IMR-90 (cell line): ENCODE measurements around the gene NEURL1. TPM values are rescaled to one million over a fixed set of nuclear protein-coding genes. Genes with fewer than 3 reads are reported as not detected.

Experiments
- ATAC-seq: fragments of 200-7000 bp; cut with Tn5 transposase; 2 replicates; pipeline ENCODE4 v1.9.1; 2020; ENCODE audit warnings: low read depth, mild to moderate bottlenecking, moderate library complexity
- BruUV-seq: library from RNA; stranded (reverse); fragments of 400-500 nt; replicated peaks from 2 replicates; lab custom pipeline; 2021; lab: Mats Ljungman, UMichigan
- CTCF ChIA-PET: fragments of 300-600 bp; formaldehyde crosslinking; extraction: SDS; loops from one replicate; lab custom pipeline; 2021; ENCODE audit warnings: antibody characterized with exemption; lab: Yijun Ruan, JAX
- POLR2A ChIA-PET: fragments of 300-600 bp; sonication (Branson Sonifier 250); formaldehyde crosslinking; loops from one replicate; lab custom pipeline; 2022; ENCODE audit warnings: antibody characterized with exemption; ENCODE audit not compliant: unreplicated experiment; lab: Charles Lee
- DNase-seq: peaks from one replicate; pipeline ENCODE4 v3.0.0; 2013
- H2AFZ ChIP-seq: replicated peaks from 2 replicates; pipeline ENCODE3; 2013; ENCODE audit warnings: low read length, mild to moderate bottlenecking; ENCODE audit not compliant: poor library complexity
- H2AK5ac ChIP-seq: 2 replicates; pipeline ENCODE4 v1.6.1; 2013; ENCODE audit warnings: low read depth, low read length, inconsistent platforms
- H2AK9ac ChIP-seq: replicated peaks from 2 replicates; pipeline ENCODE3; 2013; ENCODE audit warnings: mild to moderate bottlenecking, low read depth, low read length, moderate library complexity; ENCODE audit not compliant: poor library complexity
- H2BK120ac ChIP-seq: 2 replicates; pipeline ENCODE4 v1.6.1; 2013; ENCODE audit warnings: low read depth, low read length, inconsistent platforms
- H2BK15ac ChIP-seq: 3 replicates; pipeline ENCODE4 v1.6.1; 2013; ENCODE audit warnings: low read depth, low read length, inconsistent platforms
- H2BK20ac ChIP-seq: 2 replicates; pipeline ENCODE4 v1.6.1; 2013; ENCODE audit warnings: low read depth, mild to moderate bottlenecking, inconsistent platforms, low read length, moderate library complexity
- H2BK5ac ChIP-seq: 2 replicates; pipeline ENCODE4 v1.6.1; 2013; ENCODE audit warnings: mild to moderate bottlenecking, low read depth, low read length, inconsistent platforms; ENCODE audit not compliant: poor library complexity, severe bottlenecking
- H3K14ac ChIP-seq: replicated peaks from 2 replicates; pipeline ENCODE4 v1.6.1; 2013; ENCODE audit warnings: low read depth, low read length, inconsistent platforms
- H3K18ac ChIP-seq: 2 replicates; pipeline ENCODE4 v1.6.1; 2013; ENCODE audit warnings: low read depth, low read length, control low read depth
- H3K23ac ChIP-seq: 2 replicates; pipeline ENCODE4 v1.6.1; 2013; ENCODE audit warnings: low read depth, low read length, inconsistent platforms
- H3K27ac ChIP-seq: 2 replicates; pipeline ENCODE4 v1.5.1; 2013; ENCODE audit warnings: mild to moderate bottlenecking, control low read depth, low read length; ENCODE audit not compliant: insufficient read depth
- H3K27me3 ChIP-seq: 2 replicates; pipeline ENCODE4 v1.6.1; 2013; ENCODE audit warnings: low read length; ENCODE audit not compliant: control insufficient read depth, insufficient read depth
- H3K36me3 ChIP-seq: 2 replicates; pipeline ENCODE4 v1.6.1; 2013; ENCODE audit warnings: low read length, mixed read lengths; ENCODE audit not compliant: control insufficient read depth, insufficient read depth
- H3K4ac ChIP-seq: 2 replicates; pipeline ENCODE4 v1.6.1; 2013; ENCODE audit warnings: low read depth, low read length, inconsistent platforms
- H3K4me1 ChIP-seq: 2 replicates; pipeline ENCODE4 v1.6.1; 2013; ENCODE audit warnings: low read length, mixed read lengths; ENCODE audit not compliant: control insufficient read depth, insufficient read depth
- H3K4me2 ChIP-seq: 2 replicates; pipeline ENCODE4 v1.6.1; 2013; ENCODE audit warnings: low read depth, mild to moderate bottlenecking, control low read depth, low read length, moderate library complexity
- H3K4me3 ChIP-seq: 2 replicates; pipeline ENCODE4 v1.5.1; 2013; ENCODE audit warnings: low read depth, mild to moderate bottlenecking, control low read depth, low read length, moderate library complexity; ENCODE audit not compliant: insufficient read depth
- H3K56ac ChIP-seq: 2 replicates; pipeline ENCODE4 v1.6.1; 2013; ENCODE audit warnings: low read length, inconsistent platforms; ENCODE audit not compliant: insufficient read depth; ENCODE audit errors: extremely low read depth
- H3K79me1 ChIP-seq, 2 experiments: 2 replicates each; pipeline ENCODE4 v1.6.1; 2013; ENCODE audit warnings: low read length in 2 of 2, inconsistent platforms in 1 of 2, low read depth in 1 of 2
- H3K9ac ChIP-seq: 2 replicates; pipeline ENCODE4 v1.6.1; 2013; ENCODE audit warnings: low read depth, low read length, control low read depth
- H3K9me1 ChIP-seq: 2 replicates; pipeline ENCODE4 v1.6.1; 2013; ENCODE audit warnings: low read length, inconsistent platforms; ENCODE audit not compliant: insufficient read depth
- H3K9me3 ChIP-seq: 2 replicates; pipeline ENCODE4 v1.6.1; 2013; ENCODE audit warnings: low read length; ENCODE audit not compliant: control insufficient read depth, insufficient read depth
- H4K20me1 ChIP-seq: 2 replicates; pipeline ENCODE4 v1.6.1; 2013; ENCODE audit warnings: low read length, inconsistent platforms; ENCODE audit not compliant: insufficient read depth
- H4K5ac ChIP-seq: 2 replicates; pipeline ENCODE4 v1.6.1; 2013; ENCODE audit warnings: mild to moderate bottlenecking, low read depth, low read length, control low read depth
- H4K8ac ChIP-seq, 2 experiments: 2 replicates each; pipeline ENCODE4 v1.6.1; 2013; ENCODE audit warnings: low read depth in 2 of 2, low read length in 2 of 2, control low read depth in 1 of 2, inconsistent platforms in 1 of 2
- H4K91ac ChIP-seq: 2 replicates; pipeline ENCODE4 v1.6.1; 2013; ENCODE audit warnings: low read depth, low read length, inconsistent platforms; ENCODE audit not compliant: insufficient read depth
- BHLHE40 ChIP-seq: fragments of 150-350 bp; IDR thresholded peaks from 2 replicates; pipeline ENCODE4 v1.6.1; 2016; ENCODE audit warnings: mild to moderate bottlenecking, low read depth, low read length
- CEBPB ChIP-seq: IDR thresholded peaks from 2 replicates; pipeline ENCODE4 v1.6.1; 2012; ENCODE audit warnings: low read depth, low read length, improper control_type of control experiment
- CHD1 ChIP-seq: IDR thresholded peaks from 2 replicates; pipeline ENCODE4 v1.6.1; 2012; ENCODE audit warnings: low read depth, low read length, improper control_type of control experiment
- CTCF ChIP-seq: conservative IDR thresholded peaks from 2 replicates; pipeline ENCODE4 v1.5.1; 2012; ENCODE audit warnings: mild to moderate bottlenecking, low read depth, low read length, improper control_type of control experiment
- FOS ChIP-seq: fragments of 150-350 bp; IDR thresholded peaks from 2 replicates; pipeline ENCODE4 v1.6.1; 2016; ENCODE audit warnings: low read depth, low read length
- MAFK ChIP-seq: IDR thresholded peaks from 2 replicates; pipeline ENCODE4 v1.6.1; 2012; ENCODE audit warnings: low read depth, low read length, improper control_type of control experiment
- MAZ ChIP-seq: IDR thresholded peaks from 2 replicates; pipeline ENCODE4 v1.6.1; 2012; ENCODE audit warnings: low read depth, mild to moderate bottlenecking, low read length, improper control_type of control experiment, moderate library complexity, borderline replicate concordance
- MXI1 ChIP-seq: IDR thresholded peaks from 2 replicates; pipeline ENCODE4 v1.6.1; 2012; ENCODE audit warnings: low read depth, mild to moderate bottlenecking, low read length, moderate library complexity, borderline replicate concordance
- NFE2L2 ChIP-seq: fragments of 150-350 bp; IDR thresholded peaks from 2 replicates; pipeline ENCODE4 v1.6.1; 2016; ENCODE audit warnings: low read depth, mild to moderate bottlenecking, low read length
- POLR2A ChIP-seq: IDR thresholded peaks from 2 replicates; pipeline ENCODE4 v1.6.1; 2012; ENCODE audit warnings: mild to moderate bottlenecking, low read depth, low read length
- RAD21 ChIP-seq: IDR thresholded peaks from 2 replicates; pipeline ENCODE4 v1.6.1; 2012; ENCODE audit warnings: low read length, improper control_type of control experiment
- RFX5 ChIP-seq: IDR thresholded peaks from 2 replicates; pipeline ENCODE4 v1.8.0; 2012; ENCODE audit warnings: low read depth, mild to moderate bottlenecking, low read length, moderate library complexity
- SMC3 ChIP-seq: fragments of 150-350 bp; IDR thresholded peaks from 2 replicates; pipeline ENCODE4 v1.6.1; 2016; ENCODE audit warnings: low read depth, mild to moderate bottlenecking, antibody characterized with exemption, low read length, moderate library complexity
- USF2 ChIP-seq: fragments of 150-350 bp; IDR thresholded peaks from 2 replicates; pipeline ENCODE4 v1.6.1; 2017; ENCODE audit warnings: mild to moderate bottlenecking, antibody characterized with exemption, low read length, low read depth
- WGBS, 2 experiments: methylation state at CpG; one replicate each; pipeline versions ENCODE4 v1.1.5 to v1.1.7; 2013; ENCODE audit warnings: missing lambda C conversion rate in 2 of 2; ENCODE audit not compliant: insufficient read length in 1 of 2; ENCODE audit errors: extremely low coverage in 2 of 2; 5-methylcytosine and 5-hydroxymethylcytosine counted together
- dilution Hi-C: fragments of 300-500 bp; cut with HindIII; formaldehyde crosslinking; loops from one replicate; pipeline ENCODE4 v1.14.3; 2018; ENCODE audit warnings: low sequenced_read_pairs; ENCODE audit not compliant: unreplicated experiment
- in situ Hi-C: fragments of 300-500 bp; cut with MboI; formaldehyde crosslinking; loops from 3 replicates; pipeline ENCODE4 v1.14.3; 2019; ENCODE audit warnings: low sequenced_read_pairs, inconsistent platforms, mixed read lengths
- intact Hi-C: fragments of 100-400 bp; cut with micrococcal nuclease; formaldehyde crosslinking; loops from 2 replicates; pipeline ENCODE4 v1.10.0; 2022
- polyA plus RNA-seq, 3 experiments: library from polyadenylated mRNA; depleted of rRNA; stranded (reverse); fragments of >200 nt; gene quantifications; 2 replicates each; pipeline ENCODE4 v1.2.3, GENCODE V29; 2012; ENCODE audit warnings: low replicate concordance in 1 of 3
- total RNA-seq: library from RNA; depleted of rRNA; stranded (reverse); fragments of >200 nt; gene quantifications from 2 replicates; pipeline ENCODE4 v1.2.3, GENCODE V29; 2012

The NEURL1 gene
- total and polyA plus RNA-seq, 2 of the 4 experiments (the other 2 are of a cell fraction), result 0.36 to 0.82 TPM

- Histone ChIP-seq H4K5ac (no peak overlapping the region), H3K9me1 (peaks cover 20% of the 10 kb centered on the region), H3K27ac (no peak overlapping the region), H2BK15ac (no peak overlapping the region), H3K18ac (no peak overlapping the region), H3K4me3 (no peak overlapping the region), H2BK120ac (no peak overlapping the region), H4K91ac (no peak overlapping the region), H4K8ac (no peak overlapping the region), H3K56ac (no peak overlapping the region), H2BK20ac (no peak overlapping the region), H3K4me1 (peaks cover 16% of the 10 kb centered on the region), H3K36me3 (peaks cover 74% of the 10 kb centered on the region), H3K4me2 (no peak overlapping the region), H2AK9ac (no peak overlapping the region), H3K79me1 (peaks cover 5 to 39% of the 10 kb centered on the region in 2 experiments; a peak in 3 of 4 replicates), H2BK5ac (no peak overlapping the region), H3K23ac (no peak overlapping the region), H3K14ac (no peak overlapping the region), H3K9me3 (no peaks in the 10 kb centered on the region), H2AK5ac (no peak overlapping the region), H3K9ac (no peak overlapping the region), H3K27me3 (no peaks in the 10 kb centered on the region), H2AFZ (no peak overlapping the region), H4K20me1 (no peaks in the 10 kb centered on the region), H3K4ac (no peak overlapping the region)
- in situ Hi-C loops (no loop called here), intact Hi-C loops (loop anchor here (5.0 kb wide), 1 partner anchor 58 kb away; no protein-coding TSS in a partner anchor), dilution Hi-C loops (loop anchor here (10.0 kb wide), 1 partner anchor 55 kb away; no protein-coding TSS in a partner anchor)
- ATAC-seq, result no peak
- DNase-seq, result no peak
- ChIA-PET POLR2A (no interaction called here), CTCF (interaction anchor here (0.6 kb wide), 1 partner anchor 47 kb away, joined by 3 read pairs; no protein-coding TSS in a partner anchor)
- TF ChIP-seq BHLHE40 (no peak), CHD1 (no peak), SMC3 (no peak), RAD21 (no peak), CTCF (no peak), MAZ (no peak), MXI1 (no peak), MAFK (no peak), POLR2A (no peak), CEBPB (no peak), FOS (no peak), RFX5 (no peak), USF2 (no peak), NFE2L2 (no peak)
- 81% methylated on average over 3 of the region's 22 CpGs; no CpG with 5 or more reads in 1 of the 2 experiments for WGBS, 2 experiments
- BruUV-seq, result no TSS peak
These were observed 126.2 kb downstream of the NEURL1 start for GRCh38 chr10:103619424-103620351.
